Endothelial cell of umbilical vein (primary cell): ENCODE results near the gene MED13. TPM values are rescaled to one million over a fixed set of nuclear protein-coding genes. Genes with fewer than 3 reads are reported as not detected.

ENCODE experiments used
- BruUV-seq: library from RNA; stranded (reverse); fragments of 400-500 nt; replicated peaks from 2 replicates; lab custom pipeline; 2021; lab: Mats Ljungman, UMichigan
- CTCF ChIA-PET: fragments of 300-600, 350-600 bp; sonication (Branson Sonifier 250); formaldehyde crosslinking; loops from one replicate; lab custom pipeline; 2021; ENCODE audit warnings: antibody characterized with exemption, inconsistent platforms; lab: Charles Lee
- POLR2A ChIA-PET: fragments of 300-600, 350-600 bp; sonication (Branson Sonifier 250); formaldehyde crosslinking; loops from one replicate; lab custom pipeline; 2021; ENCODE audit warnings: antibody characterized with exemption, inconsistent platforms; lab: Charles Lee
- DNase-seq: peaks from one replicate; pipeline ENCODE4 v3.0.0-alpha.2; 2011; ENCODE audit warnings: low read depth, low spot score
- FAIRE-seq: peaks from 2 replicates; lab custom pipeline; 2011; peaks lifted over from hg19 to GRCh38; lab: Jason Lieb, UNC
- H2AFZ ChIP-seq: 2 replicates; pipeline ENCODE4 v1.6.0; 2012; ENCODE audit warnings: low read depth, low read length, control low read depth, inconsistent platforms
- H3K27ac ChIP-seq: 2 replicates; pipeline ENCODE4 v1.5.1; 2011; ENCODE audit warnings: low read depth, mild to moderate bottlenecking, control low read depth, low read length, moderate library complexity; ENCODE audit not compliant: insufficient read depth
- H3K27me3 ChIP-seq, 2 experiments: 2 replicates each; pipeline versions ENCODE4 v1.6.0 to v1.6.1; 2011; ENCODE audit warnings: low read length in 2 of 2, mixed read lengths in 1 of 2; ENCODE audit not compliant: control insufficient read depth in 2 of 2, insufficient read depth in 2 of 2
- H3K36me3 ChIP-seq, 2 experiments: 2 replicates in 1 of 2; 3 replicates in 1 of 2; pipeline ENCODE4 v1.5.1; 2011; ENCODE audit warnings: low read length in 2 of 2, mild to moderate bottlenecking in 1 of 2, moderate library complexity in 1 of 2; ENCODE audit not compliant: control insufficient read depth in 2 of 2, insufficient read depth in 2 of 2; ENCODE audit errors: extremely low read depth in 1 of 2
- H3K4me1 ChIP-seq: 3 replicates; pipeline ENCODE4 v1.5.1; 2011; ENCODE audit warnings: mild to moderate bottlenecking, low read length; ENCODE audit not compliant: control insufficient read depth, insufficient read depth; ENCODE audit errors: extremely low read depth
- H3K4me2 ChIP-seq: 2 replicates; pipeline ENCODE4 v1.6.1; 2011; ENCODE audit warnings: low read length, control low read depth, mixed read lengths; ENCODE audit not compliant: insufficient read depth
- H3K4me3 ChIP-seq, 3 experiments: fragments of 200-600 bp in 1 of 3; sonication (generic), shearing (Covaris generic) in 1 of 3; replicated peaks in 1 of 3; 2 replicates each; pipeline ENCODE4 v1.5.1; 2011 to 2016; ENCODE audit warnings: control low read depth in 3 of 3, low read length in 3 of 3, mild to moderate bottlenecking in 2 of 3, inconsistent platforms in 1 of 3, low read depth in 1 of 3, moderate library complexity in 1 of 3; ENCODE audit not compliant: insufficient read depth in 1 of 3
- H3K79me2 ChIP-seq: 2 replicates; pipeline ENCODE4 v1.6.0; 2012; ENCODE audit warnings: low read length, inconsistent platforms; ENCODE audit not compliant: control insufficient read depth, insufficient read depth
- H3K9ac ChIP-seq: replicated peaks from 2 replicates; pipeline ENCODE3; 2011; ENCODE audit warnings: low read length, control low read depth; ENCODE audit not compliant: insufficient read depth; ENCODE audit errors: extremely low read depth
- H3K9me1 ChIP-seq: replicated peaks from 3 replicates; pipeline ENCODE4 v1.6.0; 2011; ENCODE audit warnings: mild to moderate bottlenecking, low read length; ENCODE audit not compliant: control insufficient read depth, insufficient read depth; ENCODE audit errors: extremely low read depth
- H3K9me3 ChIP-seq: replicated peaks from 2 replicates; pipeline ENCODE4 v1.5.1; 2012; ENCODE audit warnings: low read length, inconsistent platforms; ENCODE audit not compliant: control insufficient read depth, insufficient read depth
- H4K20me1 ChIP-seq: replicated peaks from 2 replicates; pipeline ENCODE3; 2011; ENCODE audit warnings: mild to moderate bottlenecking, low read length; ENCODE audit not compliant: control insufficient read depth, insufficient read depth; ENCODE audit errors: extremely low read depth
- CTCF ChIP-seq, 2 donors: IDR thresholded peaks; 1 replicate in 1 of 2; 2 replicates in 1 of 2; pipeline ENCODE4 v1.5.1; 2011; ENCODE audit warnings: low read length in 2 of 2, mild to moderate bottlenecking in 2 of 2, moderate library complexity in 2 of 2, control low read depth in 1 of 2, inconsistent platforms in 1 of 2, low read depth in 1 of 2; ENCODE audit not compliant: insufficient read depth in 1 of 2; ENCODE audit errors: extremely low read depth in 1 of 2
- EZH2 ChIP-seq: IDR thresholded peaks from 2 replicates; pipeline ENCODE4 v1.6.1; 2012; ENCODE audit warnings: borderline replicate concordance, low read depth, mild to moderate bottlenecking, moderate library complexity, low read length, inconsistent platforms; ENCODE audit not compliant: severe bottlenecking
- FOS ChIP-seq: IDR thresholded peaks from 2 replicates; pipeline ENCODE4 v1.6.1; 2011; ENCODE audit warnings: mild to moderate bottlenecking, low read length, moderate library complexity, borderline replicate concordance; ENCODE audit not compliant: insufficient read depth
- GATA2 ChIP-seq: IDR thresholded peaks from 2 replicates; pipeline ENCODE4 v1.7.0; 2011; ENCODE audit warnings: low read depth, mild to moderate bottlenecking, moderate library complexity, mixed read lengths, low read length; ENCODE audit not compliant: insufficient read length, insufficient read depth
- JUN ChIP-seq: IDR thresholded peaks from 2 replicates; pipeline ENCODE4 v1.6.1; 2011; ENCODE audit warnings: borderline replicate concordance, low read depth; ENCODE audit not compliant: insufficient read length, insufficient read depth
- MAX ChIP-seq: IDR thresholded peaks from 2 replicates; pipeline ENCODE4 v1.6.1; 2011; ENCODE audit not compliant: insufficient read depth, insufficient read length
- MYC ChIP-seq: IDR thresholded peaks from one replicate; pipeline ENCODE4 v1.6.1; 2011; ENCODE audit warnings: mild to moderate bottlenecking, low read depth, low read length
- POLR2A ChIP-seq: IDR thresholded peaks from 2 replicates; pipeline ENCODE4 v1.6.1; 2012; ENCODE audit warnings: low read depth, mild to moderate bottlenecking, control low read depth, low read length
- POLR2AphosphoS5 ChIP-seq: IDR thresholded peaks from 2 replicates; pipeline ENCODE4 v1.6.1; 2012; ENCODE audit warnings: low read depth, mild to moderate bottlenecking, control low read depth, low read length, moderate library complexity; ENCODE audit not compliant: insufficient read depth
- dilution Hi-C: fragments of 300-500 bp; cut with MboI; formaldehyde crosslinking; loops from one replicate; pipeline ENCODE4 v1.15.0; 2019; ENCODE audit warnings: low sequenced_read_pairs; ENCODE audit not compliant: extremely low pct_ligation_motif_present
- intact Hi-C: fragments of 100-400 bp; cut with micrococcal nuclease; formaldehyde crosslinking; loops from one replicate; pipeline ENCODE4 v1.10.0; 2022
- polyA plus RNA-seq, 4 experiments: library from polyadenylated mRNA; depleted of rRNA in 3 of 4; stranded (reverse) in 3 of 4; unstranded in 1 of 4; fragments of >200 nt; gene quantifications; 2 replicates each; pipeline versions ENCODE4 v1.2.1 to v1.2.3, GENCODE V29; 2011 to 2012; ENCODE audit warnings: missing spikeins in 1 of 4
- total RNA-seq: library from RNA; stranded (reverse); gene quantifications from 2 replicates; pipeline ENCODE4 v1.2.3, GENCODE V29; 2021

The MED13 gene
- total and polyA plus RNA-seq, 2 donors (not counting 3 experiments of a cell fraction or from before 2014, with no cell fraction given): 11.6 to 49.6 TPM

- H3K4me3 ChIP-seq: no peak overlapping the region
- dilution Hi-C loops (no loop called here), intact Hi-C loops (no loop called here)
- no peak overlapping the region for H3K9ac ChIP-seq
- DNase-seq: no peak
- no peak overlapping the region for H2AFZ ChIP-seq
- no peaks in the 10 kb centered on the region for H3K9me1 ChIP-seq
- peaks cover 67% of the 10 kb centered on the region for H3K79me2 ChIP-seq
- no TSS peak for BruUV-seq
- no peak overlapping the region for H3K4me2 ChIP-seq
- H3K36me3 ChIP-seq: peaks cover 0 to 9% of the 10 kb centered on the region in 2 experiments
- H3K9me3 ChIP-seq: no peaks in the 10 kb centered on the region
- FAIRE-seq: no peak
- CTCF ChIA-PET: no interaction called here
- POLR2A ChIA-PET: no interaction called here
- H3K27ac ChIP-seq: no peak overlapping the region
- H3K4me1 ChIP-seq: no peaks in the 10 kb centered on the region
- no peaks in the 10 kb centered on the region for H3K27me3 ChIP-seq
- no peak for TF ChIP-seq MYC
- no peak for TF ChIP-seq FOS
- TF ChIP-seq GATA2: no peak
- TF ChIP-seq POLR2A: no peak
- TF ChIP-seq JUN: no peak
- TF ChIP-seq MAX: no peak
- no peak for TF ChIP-seq POLR2AphosphoS5
- TF ChIP-seq CTCF (IDR thresholded peaks at IDR 0.05; ENCODE audit: extremely low read depth in 1 of 2, insufficient read depth in 1 of 2, low read depth in 1 of 2, low read length in 2 of 2): no peak
- no peak for TF ChIP-seq EZH2
- H4K20me1 ChIP-seq: peaks cover 18% of the 10 kb centered on the region
Observed at GRCh38 chr17:62049299-62049698, 15.8 kb downstream of the MED13 start.
